GM18520 (cell line): ENCODE data around the gene HSD17B3.
"Not testable (repeated sequence)": the region's sequence is repeated elsewhere in the genome, so short reads cannot be mapped to it uniquely, and the experiment has no call there.

Source experiments
- ATAC-seq: cut with Tn5 transposase; IDR thresholded peaks from one replicate; pipeline ENCODE4 v1.9.1; 2021; ENCODE audit not compliant: unreplicated experiment

The HSD17B3 gene

GRCh38 chr9:96236854-96237550 is 65.0 kb downstream of the HSD17B3 start:
- no peak for ATAC-seq

DNA sequence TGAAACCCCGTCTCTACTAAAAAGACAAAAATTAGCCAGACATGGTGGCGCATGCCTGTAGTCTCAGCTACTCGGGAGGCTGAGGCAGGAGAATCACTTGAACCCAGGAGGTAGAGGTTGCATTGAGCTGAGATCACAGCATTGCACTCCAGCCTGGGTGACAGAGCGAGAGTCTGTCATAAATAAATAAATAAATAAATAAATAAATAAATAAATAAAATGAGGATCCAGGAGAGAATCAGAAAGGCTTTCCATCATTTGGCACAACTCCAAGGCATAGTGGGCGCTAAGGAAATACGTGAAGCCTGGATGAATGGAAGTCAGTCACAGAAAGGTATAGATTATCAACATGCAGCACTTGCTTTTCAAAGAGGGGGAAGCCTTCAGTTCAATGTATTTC is 65.6 kb downstream of the HSD17B3 start:
- not testable (repeated sequence) for ATAC-seq

DNA sequence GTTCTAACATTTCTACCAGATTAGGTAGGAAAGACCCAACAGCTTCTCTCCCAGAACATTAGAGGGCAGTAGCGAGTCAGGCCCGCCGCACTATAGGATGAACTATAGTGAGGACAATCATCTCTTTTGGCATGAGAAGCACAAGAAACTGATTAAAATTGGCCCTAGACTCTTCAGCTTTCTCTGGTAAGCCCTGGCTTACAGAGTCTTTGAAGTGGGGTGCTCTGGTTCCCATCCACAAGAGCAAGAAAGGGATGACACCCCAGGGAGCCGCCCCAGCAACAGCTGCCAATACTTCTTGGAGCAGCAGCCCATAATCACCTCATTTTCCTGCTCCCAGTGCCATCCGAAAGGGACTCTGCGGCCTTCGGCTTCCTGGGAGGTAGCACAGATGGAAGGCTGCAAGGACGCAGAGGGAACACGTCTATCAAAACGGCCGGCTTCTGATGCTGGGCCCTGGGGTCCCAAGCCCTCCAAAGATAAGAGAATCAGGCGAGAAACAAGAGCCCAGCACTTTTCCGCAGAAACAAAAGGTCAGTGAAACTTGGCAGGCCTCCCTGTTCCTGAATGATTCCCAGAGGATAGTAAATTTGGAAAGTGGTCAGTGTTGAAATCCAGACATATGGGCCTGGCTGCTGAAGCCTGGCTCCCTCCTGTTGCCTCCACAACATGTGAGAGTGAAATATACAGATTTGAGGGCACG is 69.3 kb downstream of the HSD17B3 start:
- no peak for ATAC-seq

DNA sequence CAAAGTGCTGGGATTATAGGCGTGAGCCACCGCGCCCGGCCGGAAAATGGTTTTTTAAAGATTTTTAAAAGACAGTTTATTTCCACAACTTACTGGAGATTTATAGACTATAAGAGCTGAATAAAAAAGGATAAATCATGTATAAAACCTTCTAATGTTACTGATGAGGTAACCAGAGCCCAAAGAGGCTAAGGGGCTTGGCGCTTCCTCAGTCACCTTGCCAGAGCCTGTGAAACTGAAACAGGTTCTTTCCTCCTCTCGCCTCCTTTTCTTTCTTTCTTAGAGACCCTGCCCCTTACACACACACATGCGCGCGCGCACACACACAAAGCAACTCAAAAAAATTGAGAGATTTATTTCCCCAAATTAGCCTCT is 69.8 kb downstream of the HSD17B3 start:
- no peak for ATAC-seq

- ATAC-seq: no peak
Measured at GRCh38 chr9:96230002-96230401, 72.0 kb downstream of the HSD17B3 start.

DNA sequence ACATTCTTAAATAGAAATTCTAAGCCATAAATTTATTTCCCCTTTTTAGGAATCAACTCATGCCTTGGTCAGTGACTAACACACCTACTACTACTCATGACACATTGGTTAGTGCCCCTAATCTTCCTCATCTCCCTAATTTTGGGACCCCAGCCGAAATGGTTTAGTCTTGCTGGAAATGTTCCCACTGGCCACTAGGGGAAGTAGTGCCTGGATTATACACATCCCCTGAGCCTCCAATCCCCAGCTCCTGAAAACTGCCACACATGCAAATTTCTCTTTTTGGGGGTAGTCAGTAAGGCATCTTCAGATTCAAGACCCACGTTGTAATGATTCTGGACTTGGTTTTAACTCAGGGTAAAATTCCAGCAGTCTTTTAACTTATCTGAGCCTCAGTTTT is 79.8 kb downstream of the HSD17B3 start:
- no peak for ATAC-seq

GRCh38 chr9:96219900-96220257 is 82.1 kb downstream of the HSD17B3 start:
- no peak for ATAC-seq

DNA sequence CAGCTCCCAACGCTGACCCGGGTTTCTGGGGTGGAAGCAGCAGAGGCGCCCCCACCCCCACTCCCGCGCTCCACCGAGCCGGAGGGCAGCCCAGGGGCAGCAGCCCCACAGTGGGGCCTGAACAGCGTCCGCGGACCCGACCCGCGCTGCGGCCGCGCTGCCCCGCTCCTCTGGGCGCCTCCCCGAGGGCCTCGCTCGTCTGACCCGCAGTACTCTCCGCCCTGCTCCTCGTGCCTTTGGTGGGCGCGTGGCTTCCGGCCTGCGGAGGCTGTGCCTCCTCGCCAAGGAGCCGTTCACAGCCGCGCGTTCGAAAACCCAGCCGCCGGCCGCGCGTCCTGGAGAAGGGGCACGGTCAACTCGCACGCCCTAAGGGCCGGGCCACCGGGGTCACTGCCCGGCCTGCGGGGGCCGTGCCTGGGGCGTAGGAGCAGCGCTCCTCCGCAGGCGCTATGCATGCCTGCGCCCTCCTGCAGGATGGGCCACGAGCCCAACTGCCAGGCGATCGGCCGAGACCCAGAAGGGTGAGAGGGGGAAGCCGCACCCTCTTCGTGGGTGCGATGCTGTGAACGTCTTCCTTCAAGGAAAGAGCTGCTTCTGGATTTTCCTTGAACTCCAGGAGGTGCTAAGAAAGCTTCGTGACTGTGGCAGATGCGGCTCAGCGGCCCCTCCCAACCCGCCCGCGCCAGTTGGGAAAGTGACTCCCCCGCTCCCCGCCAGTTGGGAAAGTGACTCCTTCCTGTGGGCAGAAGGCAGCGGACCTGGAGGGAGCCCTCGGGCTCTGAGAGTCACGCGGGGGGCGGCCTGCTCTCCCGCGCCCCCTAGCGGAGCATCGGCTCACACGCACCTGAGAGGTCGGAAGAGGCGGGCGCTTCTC is 82.7 kb downstream of the HSD17B3 start:
- ATAC-seq: no peak

GRCh38 chr9:96217754-96218693 is 84.0 kb downstream of the HSD17B3 start:
- no peak for ATAC-seq

DNA sequence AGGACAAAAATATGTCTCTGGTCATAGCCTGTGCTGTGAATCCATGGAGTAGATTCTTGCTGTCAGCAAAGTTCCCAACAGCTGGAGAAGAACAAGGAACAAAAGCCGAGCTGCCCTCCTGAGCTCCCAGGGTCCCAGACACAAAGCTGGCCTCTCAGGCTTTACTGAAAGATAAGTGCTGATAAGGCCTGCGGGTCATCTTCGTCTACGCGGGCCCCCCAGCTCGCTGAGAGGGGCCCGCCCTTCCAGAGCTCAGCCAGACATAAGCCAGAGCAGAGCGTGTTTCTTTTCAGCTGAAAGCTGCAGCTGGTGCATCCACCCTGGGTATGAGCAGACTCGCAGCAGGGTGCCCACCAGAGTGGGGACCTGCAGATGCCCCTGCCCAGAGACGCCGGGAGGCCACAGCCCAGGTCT is 84.7 kb downstream of the HSD17B3 start:
- no peak for ATAC-seq

GRCh38 chr9:96216583-96216982 is 85.4 kb downstream of the HSD17B3 start:
- no peak for ATAC-seq

- ATAC-seq: no peak
Measured at GRCh38 chr9:96215841-96216240, 86.1 kb downstream of the HSD17B3 start.

- no peak for ATAC-seq
Measured at GRCh38 chr9:96214635-96215034, 87.3 kb downstream of the HSD17B3 start.

DNA sequence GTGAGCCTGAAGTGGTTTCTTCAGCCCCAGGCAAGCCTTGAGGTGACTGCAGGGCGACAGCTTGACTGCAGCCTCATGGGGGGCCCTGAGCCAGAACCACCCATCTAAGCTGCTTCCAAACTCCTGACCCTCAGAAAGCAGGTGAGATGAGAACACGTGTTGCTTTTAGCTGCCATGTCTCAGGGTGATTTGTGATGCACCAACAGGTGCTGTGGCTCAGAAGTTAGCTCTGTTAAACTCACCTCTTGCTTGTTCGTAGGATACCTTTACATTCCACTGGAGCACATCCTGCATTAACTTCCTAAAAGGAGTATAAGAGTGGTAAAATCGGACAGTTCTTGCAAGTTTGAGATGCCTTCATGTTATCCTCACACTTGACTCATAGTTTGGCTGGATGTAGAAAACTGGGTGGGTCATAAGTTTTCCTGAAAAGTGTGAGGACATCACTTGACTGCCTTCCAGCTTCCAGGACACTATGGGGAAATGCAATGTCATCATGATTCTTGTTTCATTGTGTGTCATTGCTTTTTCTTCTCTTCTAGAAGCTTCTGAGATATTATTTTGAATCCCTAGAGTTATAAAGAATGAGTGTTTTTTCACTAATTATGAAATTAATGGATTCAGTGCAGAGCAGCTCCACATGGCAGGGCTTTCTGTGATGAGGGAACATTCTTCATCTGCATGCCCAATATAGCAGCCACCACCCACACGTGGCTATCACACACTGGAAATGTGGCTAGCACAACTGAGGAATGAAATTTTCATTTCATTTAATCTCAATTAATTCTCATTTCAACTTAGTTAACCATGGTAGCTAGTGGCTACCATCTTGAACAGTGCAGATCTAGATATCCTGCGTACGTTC is 92.3 kb downstream of the HSD17B3 start:
- no peak for ATAC-seq

DNA sequence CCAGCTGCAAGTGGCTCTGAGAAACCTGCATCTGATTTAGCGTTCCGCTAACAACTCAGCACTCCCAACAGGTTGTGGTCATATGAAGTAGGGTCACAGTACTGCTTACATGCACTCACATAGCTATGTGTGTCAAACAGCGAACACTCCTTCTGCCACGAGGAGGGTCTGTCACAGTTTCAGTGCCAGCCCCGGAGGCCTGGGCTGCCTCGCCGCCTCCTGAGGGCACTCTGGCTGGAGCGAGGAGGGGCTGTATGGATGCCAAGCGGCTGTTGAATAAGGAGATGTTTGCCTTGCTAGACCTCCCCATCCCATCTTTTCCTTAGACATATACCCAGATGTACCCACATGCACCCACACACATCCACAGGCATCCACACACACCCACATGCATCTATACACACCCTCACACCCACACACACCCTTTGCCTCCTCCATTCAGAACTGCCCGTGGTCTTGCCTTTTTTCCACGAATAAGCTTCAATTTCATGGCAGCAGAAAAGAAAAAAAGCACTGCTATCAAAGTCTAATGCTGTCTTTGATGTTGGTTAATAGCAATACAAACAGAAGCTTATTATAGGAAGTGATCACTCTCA is 95.7 kb downstream of the HSD17B3 start:
- ATAC-seq: no peak

- ATAC-seq: no peak
Measured at GRCh38 chr9:96204853-96205252, 97.1 kb downstream of the HSD17B3 start.

GRCh38 chr9:96203867-96204501 is 98.0 kb downstream of the HSD17B3 start:
- ATAC-seq: no peak

DNA sequence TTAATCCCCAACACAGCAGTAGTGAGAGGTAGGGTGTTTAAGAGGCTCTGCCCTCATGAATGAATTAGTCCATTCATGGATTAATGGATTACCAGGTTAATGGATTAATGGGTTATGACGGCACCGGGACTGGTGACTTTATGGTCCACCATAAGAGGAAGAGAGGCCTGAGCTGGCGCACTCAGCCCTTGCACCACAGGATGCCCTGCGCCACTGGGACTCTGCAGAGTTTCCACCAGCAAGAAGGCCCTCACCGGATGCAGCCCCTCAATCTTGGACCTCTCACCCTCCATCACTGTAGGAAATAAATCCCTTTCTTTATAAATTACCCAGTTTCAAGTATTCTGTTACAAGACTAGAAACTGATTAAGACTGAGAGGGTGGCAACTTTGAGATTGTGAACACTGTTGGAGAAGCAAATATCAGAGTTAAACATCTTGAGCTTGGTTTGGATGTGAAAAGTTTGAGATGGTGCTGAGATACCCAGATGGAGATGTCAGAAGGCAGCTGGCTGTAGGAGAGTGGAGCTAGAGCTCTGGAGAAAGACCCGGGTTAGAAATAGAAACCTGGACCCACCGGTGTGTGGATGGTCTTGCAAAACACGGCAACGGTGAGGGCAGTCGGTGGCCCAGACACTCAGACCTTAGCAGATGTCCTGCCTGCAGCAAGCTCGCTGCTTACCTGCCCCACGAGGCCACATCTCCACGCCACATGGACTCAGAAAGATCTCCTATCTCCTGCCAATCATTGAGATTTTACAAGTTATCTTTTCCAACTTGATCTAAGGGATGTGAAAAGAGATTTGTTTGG is 98.8 kb downstream of the HSD17B3 start:
- ATAC-seq: no peak
